Cardiac fibroblast (primary cell): ENCODE data around the gene ANO1.
A peak's percentile ranks its signal among the peaks of the same experiment; 100 is the strongest.

Experiments used
- DNase-seq, 2 donors: peaks; one replicate each; pipeline versions ENCODE4 v3.0.0 to v3.0.0-alpha.2; 2010; ENCODE audit warnings: low read depth in 2 of 2
- H3K4me3 ChIP-seq, 2 donors: replicated peaks in 1 of 2; 1 replicate in 1 of 2; 2 replicates in 1 of 2; pipeline ENCODE4 v1.5.1; 2011; ENCODE audit warnings: low read depth in 2 of 2, low read length in 2 of 2, mild to moderate bottlenecking in 2 of 2, moderate library complexity in 1 of 2
- TF ChIP-seq, protein P1 (sequence below): IDR thresholded peaks from one replicate; pipeline ENCODE4 v1.5.1; 2011; ENCODE audit warnings: low read depth, mild to moderate bottlenecking, low read length, inconsistent platforms

Gene ANO1

DNA sequence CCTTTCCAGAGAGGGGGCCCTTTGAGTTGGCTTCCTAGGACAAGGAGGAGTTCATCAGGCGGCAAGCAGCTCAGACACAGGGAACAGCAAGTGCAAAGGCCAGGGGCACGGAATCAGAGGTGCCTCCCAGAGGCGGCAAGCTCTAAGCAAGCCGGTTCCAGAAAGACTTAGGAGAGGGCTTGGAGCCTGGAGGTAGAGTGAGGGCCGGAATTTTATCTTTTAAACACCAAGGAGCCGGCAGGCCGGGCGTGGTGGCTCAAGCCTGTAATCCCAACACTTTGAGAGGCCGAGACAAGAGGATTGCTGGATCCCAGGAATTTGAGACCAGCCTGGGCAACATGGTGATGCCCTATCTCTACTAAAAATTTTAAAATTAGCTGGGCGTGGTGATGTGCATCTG, 151.6 kb downstream of the ANO1 start:
- DNase-seq, result no peak
- no peak overlapping the region for H3K4me3 ChIP-seq
- TF ChIP-seq, protein P1, sequence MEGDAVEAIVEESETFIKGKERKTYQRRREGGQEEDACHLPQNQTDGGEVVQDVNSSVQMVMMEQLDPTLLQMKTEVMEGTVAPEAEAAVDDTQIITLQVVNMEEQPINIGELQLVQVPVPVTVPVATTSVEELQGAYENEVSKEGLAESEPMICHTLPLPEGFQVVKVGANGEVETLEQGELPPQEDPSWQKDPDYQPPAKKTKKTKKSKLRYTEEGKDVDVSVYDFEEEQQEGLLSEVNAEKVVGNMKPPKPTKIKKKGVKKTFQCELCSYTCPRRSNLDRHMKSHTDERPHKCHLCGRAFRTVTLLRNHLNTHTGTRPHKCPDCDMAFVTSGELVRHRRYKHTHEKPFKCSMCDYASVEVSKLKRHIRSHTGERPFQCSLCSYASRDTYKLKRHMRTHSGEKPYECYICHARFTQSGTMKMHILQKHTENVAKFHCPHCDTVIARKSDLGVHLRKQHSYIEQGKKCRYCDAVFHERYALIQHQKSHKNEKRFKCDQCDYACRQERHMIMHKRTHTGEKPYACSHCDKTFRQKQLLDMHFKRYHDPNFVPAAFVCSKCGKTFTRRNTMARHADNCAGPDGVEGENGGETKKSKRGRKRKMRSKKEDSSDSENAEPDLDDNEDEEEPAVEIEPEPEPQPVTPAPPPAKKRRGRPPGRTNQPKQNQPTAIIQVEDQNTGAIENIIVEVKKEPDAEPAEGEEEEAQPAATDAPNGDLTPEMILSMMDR, result no peak

DNA sequence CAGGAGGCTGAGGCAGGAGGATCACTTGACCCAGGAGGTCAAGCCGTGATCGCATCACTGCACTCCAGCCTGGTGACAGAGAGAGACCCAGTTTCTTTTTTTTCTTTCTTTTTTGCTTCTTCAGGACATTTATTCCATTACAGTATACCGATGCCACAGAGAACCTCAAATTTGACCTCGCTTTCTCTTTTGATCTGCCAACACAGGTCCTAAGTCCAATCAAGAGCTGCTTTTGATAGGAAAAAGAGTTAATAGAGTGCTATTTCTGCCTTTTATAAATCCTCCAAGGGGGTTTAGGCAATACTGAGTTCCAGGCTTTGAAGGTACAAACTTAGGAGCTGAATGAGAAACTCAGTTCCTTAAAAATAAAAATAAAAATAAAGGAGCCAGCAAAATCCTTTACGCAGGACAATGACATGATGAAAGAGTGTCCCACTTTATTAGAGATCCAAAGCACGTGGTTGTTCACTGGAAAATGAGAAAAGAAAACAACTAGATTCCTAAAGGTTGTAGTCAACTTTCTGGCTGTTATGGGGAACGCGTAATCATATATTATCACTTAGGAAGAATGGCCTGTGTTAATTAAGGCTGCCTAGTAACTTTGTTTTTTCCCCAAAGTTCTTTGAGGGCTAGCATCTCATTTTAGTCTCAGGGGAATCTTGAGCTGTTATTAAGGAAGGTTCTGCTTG, 152.2 kb downstream of the ANO1 start:
- DNase-seq, result peak; percentile 26 to 38
- TF ChIP-seq, protein P1, result no peak
- no peak overlapping the region for H3K4me3 ChIP-seq

DNA sequence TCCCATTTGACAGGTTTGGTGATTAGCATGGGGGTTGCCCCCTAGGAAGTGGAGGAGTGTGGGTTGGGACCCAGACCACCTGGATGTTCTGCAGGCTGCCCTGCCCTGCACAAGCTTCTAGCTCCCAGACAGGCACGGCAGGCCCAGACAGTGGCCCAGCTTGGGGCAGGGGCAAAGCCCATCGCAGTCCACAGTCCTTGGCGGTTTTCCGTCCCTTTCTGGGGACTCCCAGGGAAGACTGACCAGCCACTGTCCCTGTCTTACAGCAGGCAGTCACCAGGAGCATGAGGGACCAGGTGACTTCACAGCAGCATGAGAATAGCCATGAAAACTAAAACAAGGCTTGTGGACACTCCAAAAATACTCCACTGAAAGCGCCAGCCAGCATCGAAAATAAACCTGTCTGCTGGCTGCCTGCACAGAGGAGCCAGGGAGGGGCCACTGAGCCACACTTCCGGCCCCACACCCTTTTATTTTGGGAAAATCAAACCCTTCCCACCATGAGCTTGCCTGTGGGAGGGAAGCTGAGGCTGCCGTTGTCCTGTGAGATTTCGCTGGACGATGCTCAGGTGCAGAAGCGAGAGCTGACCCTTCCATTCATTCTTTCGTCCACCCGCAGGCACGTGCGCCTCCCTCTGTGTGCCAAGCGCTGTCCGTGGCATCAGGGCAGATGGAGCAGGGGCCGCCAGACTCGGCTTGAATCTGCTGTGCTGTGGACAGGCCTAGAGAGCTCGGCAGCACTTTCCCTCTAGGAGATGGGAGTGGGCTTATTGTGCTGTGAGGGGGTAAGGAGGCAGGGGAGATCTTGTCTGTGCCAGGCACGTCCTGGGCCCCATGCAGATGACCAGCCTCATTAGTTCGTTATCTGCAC, 153.0 kb downstream of the ANO1 start:
- no peak for DNase-seq
- TF ChIP-seq, protein P1, result no peak
- H3K4me3 ChIP-seq, result no peak overlapping the region

DNA sequence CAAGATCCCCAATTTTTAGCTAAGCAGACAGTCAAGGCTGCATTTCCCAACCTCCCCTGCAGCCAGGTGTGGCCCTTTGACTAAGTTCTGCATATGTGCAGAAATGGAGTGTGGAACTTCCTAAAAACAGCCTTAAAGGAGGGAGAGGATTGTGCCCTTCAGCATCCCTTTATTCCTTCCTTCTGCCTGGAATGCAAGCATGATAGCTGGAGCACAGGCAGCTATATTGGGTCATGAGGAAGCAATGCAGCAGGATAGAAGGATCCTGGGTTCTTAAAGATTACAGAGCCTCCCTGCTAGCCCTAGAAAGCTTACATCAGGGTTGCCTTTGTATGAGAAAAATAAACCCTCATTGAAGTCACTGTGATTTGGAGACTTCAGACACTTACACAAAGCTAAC, 154.9 kb downstream of the ANO1 start:
- DNase-seq, result no peak
- TF ChIP-seq, protein P1, result no peak

DNA sequence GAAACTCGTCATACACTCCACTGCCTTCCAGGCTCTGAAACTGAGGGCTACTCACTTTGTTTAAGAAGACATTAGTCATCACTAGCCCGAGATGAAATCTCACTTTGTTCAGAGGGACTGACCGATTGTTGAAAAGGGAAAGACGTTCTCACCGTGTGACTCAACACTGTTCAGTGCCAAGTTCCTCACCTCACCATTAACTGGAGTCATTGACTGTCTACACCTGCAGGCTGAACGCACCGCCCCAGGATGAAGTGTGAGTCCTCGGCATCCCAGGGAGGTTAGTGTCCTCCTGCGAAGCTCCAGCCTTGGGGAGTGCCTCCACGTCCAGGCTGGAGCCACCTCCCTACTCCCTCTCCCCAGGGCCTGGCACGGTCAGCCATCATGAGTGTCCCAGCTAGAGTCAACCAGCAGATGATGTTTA, 155.4 kb downstream of the ANO1 start:
- no peak overlapping the region for H3K4me3 ChIP-seq
- TF ChIP-seq, protein P1, result no peak
- peak; percentile 53 to 97 for DNase-seq

More for the DNA sequence above, 154.9 kb downstream of the ANO1 start:
- no peak overlapping the region for H3K4me3 ChIP-seq

DNA sequence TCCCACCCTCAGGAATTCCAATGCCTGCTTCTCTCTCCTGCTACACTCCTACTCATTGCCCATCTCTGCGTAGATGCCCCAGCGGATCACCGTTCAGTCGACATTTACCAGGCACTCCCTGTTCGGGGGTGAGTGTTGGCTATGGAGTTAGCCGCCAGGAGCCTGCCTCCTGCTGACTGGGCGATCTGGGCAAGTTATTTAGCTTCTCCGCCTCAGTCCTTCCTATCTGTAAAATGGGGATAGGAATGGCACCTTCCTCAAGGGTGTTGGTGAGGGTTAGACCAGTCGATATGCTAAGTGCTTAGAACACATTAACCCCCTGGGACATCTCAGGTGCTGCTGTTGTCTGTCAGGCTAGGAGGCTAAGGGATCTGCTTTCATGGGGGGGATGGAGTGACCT, 155.8 kb downstream of the ANO1 start:
- H3K4me3 ChIP-seq, result no peak overlapping the region
- TF ChIP-seq, protein P1, result no peak
- DNase-seq, result no peak
